Urinary bladder (tissue), 4 donors: ENCODE results near the gene HOXD11. TPM values are rescaled to one million over a fixed set of nuclear protein-coding genes. Genes with fewer than 3 reads are reported as not detected.
A peak's percentile ranks its signal among the peaks of the same experiment; 100 is the strongest.

Experiments
- DNase-seq: peaks from one replicate; pipeline ENCODE4 v3.0.0-alpha.2; 2015; ENCODE audit errors: extremely low spot score
- H3K27ac ChIP-seq: one replicate; pipeline ENCODE4 v1.5.1; 2013; ENCODE audit warnings: low read depth, mild to moderate bottlenecking, moderate library complexity
- H3K36me3 ChIP-seq: one replicate; pipeline ENCODE4 v1.6.1; 2013; ENCODE audit warnings: mild to moderate bottlenecking, moderate library complexity; ENCODE audit not compliant: insufficient read depth
- H3K4me1 ChIP-seq: one replicate; pipeline ENCODE4 v1.6.1; 2013; ENCODE audit warnings: mild to moderate bottlenecking, moderate library complexity; ENCODE audit not compliant: insufficient read depth
- H3K4me3 ChIP-seq: one replicate; pipeline ENCODE4 v1.5.1; 2013; ENCODE audit warnings: low read depth, low read length
- WGBS: extraction: QIAGEN DNeasy Blood & Tissue Kit; methylation state at CpG from one replicate; pipeline ENCODE4 v1.1.7; 2013; 5-methylcytosine and 5-hydroxymethylcytosine counted together
- polyA plus RNA-seq: library from polyadenylated mRNA; stranded (reverse); fragments of 200-250 nt; gene quantifications from one replicate; pipeline ENCODE4 v1.2.3, GENCODE V29; 2013
- total RNA-seq: library from RNA; depleted of rRNA; stranded (reverse); fragments of >200 nt; gene quantifications from one replicate; pipeline ENCODE4 v1.2.3, GENCODE V29; 2014
- donor health status: healthy with polysubstance abuse.
- donor health status: healthy.

HOXD11 gene
- total and polyA plus RNA-seq, 2 donors = 3.3 to 6.0 TPM

DNA sequence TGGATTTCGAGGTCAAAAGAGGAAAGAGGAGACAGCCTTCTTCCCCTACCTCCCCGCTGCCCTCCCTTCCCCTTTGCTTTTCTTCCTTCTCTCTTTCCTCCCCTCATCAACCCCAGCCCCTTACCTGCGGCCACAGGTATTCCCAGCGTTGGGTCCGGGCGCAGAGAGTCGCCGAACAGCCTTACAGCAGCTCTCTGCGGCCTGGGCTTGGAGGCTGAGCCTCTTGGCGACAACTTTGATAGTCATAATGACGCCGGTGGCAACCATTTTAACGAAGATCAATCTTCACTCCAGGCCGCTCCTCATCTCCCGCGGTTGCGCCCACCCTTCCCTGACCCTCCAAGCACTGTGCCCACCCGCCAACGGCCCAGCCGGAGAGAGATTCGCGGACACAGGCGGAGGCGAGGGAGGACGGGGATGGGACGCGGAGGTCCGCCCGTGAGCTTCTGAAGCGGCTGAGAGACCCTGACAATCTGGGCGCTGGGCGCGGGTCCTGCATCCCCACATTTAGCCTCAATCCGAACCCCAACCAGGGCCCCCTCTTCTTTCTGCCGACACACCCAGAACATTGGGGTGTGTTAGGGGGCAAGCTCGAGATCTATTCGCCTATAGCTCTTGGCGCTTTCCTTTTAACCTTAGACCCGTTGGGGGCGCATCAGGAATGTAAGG, 21.8 kb upstream of the HOXD11 start:
- H3K36me3 ChIP-seq = no peaks in the 10 kb centered on the region
- no peak overlapping the region for H3K27ac ChIP-seq
- H3K4me1 ChIP-seq = no peaks in the 10 kb centered on the region
- no peak overlapping the region for H3K4me3 ChIP-seq
- 6% methylated on average over 40 of the region's 40 CpGs for WGBS
- no peak for DNase-seq

- no peaks in the 10 kb centered on the region for H3K36me3 ChIP-seq
- DNase-seq = no peak
- no peaks in the 10 kb centered on the region for H3K4me1 ChIP-seq
- 5% methylated on average over 46 of the region's 46 CpGs for WGBS
- no peak overlapping the region for H3K27ac ChIP-seq
- no peak overlapping the region for H3K4me3 ChIP-seq
These were observed 21.0 kb upstream of the HOXD11 start for GRCh38 chr2:176085861-176086771.

GRCh38 chr2:176087330-176088047, 19.6 kb upstream of the HOXD11 start:
- no peak overlapping the region for H3K4me3 ChIP-seq
- no peak overlapping the region for H3K27ac ChIP-seq
- no peaks in the 10 kb centered on the region for H3K4me1 ChIP-seq
- H3K36me3 ChIP-seq = no peaks in the 10 kb centered on the region
- DNase-seq = no peak
- 64% methylated on average over 29 of the region's 29 CpGs for WGBS

DNA sequence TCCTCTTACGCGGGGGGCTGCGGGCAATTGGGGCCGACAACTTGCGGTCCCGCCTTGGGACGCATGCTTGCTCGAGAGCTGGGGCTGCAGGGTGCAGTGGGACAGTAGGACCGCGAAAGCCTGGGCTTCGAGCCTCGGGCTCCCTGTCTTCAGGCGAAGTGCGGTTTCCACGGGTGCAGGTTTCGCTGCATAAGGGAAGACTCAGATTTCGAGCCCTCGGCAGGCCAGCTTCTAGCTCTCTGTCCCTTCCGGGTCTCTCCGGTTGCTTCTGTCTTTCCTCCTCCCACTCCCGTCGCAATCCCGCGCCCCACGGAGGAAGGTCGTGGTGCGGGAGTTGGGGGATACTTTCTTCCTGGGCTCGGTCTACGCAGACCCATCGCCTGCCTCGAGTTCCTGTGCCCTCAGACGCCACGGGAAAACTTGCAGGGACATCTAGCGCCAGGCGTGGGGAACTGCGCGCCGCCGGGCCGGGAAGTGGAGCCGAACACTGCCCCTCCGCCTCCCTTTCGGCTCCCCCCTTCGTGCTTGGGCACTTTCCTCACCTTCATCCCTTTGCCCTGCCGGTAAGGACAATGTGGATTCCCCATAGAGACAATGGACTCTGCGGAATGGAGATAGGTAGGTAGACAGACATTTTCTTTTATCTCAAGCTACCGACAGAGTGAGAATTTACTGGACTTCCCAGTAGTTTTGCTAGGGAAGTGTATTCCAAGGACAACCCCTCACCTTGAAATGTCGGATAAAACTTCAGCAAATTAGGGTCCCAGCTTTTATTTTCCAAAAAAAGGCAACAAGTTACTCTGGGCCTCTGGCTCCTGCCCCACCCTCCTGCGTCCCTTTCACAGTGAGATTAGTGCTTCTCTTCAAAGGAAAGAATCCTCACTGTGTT, 18.8 kb upstream of the HOXD11 start:
- H3K4me3 ChIP-seq = no peak overlapping the region
- no peak overlapping the region for H3K27ac ChIP-seq
- no peaks in the 10 kb centered on the region for H3K4me1 ChIP-seq
- no peak for DNase-seq
- H3K36me3 ChIP-seq = no peaks in the 10 kb centered on the region
- 11% methylated on average over 49 of the region's 49 CpGs for WGBS

- Histone ChIP-seq H3K36me3 (no peaks in the 10 kb centered on the region), H3K27ac (no peak overlapping the region), H3K4me1 (no peaks in the 10 kb centered on the region), H3K4me3 (no peak overlapping the region)
- WGBS = 58% methylated on average over 6 of the region's 6 CpGs
- DNase-seq = no peak
These were observed 17.9 kb upstream of the HOXD11 start for GRCh38 chr2:176088937-176089842.

- Histone ChIP-seq H3K27ac (no peak overlapping the region), H3K36me3 (no peaks in the 10 kb centered on the region), H3K4me1 (no peaks in the 10 kb centered on the region), H3K4me3 (no peak overlapping the region)
- DNase-seq = no peak
These were observed 17.2 kb upstream of the HOXD11 start for GRCh38 chr2:176089843-176090395.

DNA sequence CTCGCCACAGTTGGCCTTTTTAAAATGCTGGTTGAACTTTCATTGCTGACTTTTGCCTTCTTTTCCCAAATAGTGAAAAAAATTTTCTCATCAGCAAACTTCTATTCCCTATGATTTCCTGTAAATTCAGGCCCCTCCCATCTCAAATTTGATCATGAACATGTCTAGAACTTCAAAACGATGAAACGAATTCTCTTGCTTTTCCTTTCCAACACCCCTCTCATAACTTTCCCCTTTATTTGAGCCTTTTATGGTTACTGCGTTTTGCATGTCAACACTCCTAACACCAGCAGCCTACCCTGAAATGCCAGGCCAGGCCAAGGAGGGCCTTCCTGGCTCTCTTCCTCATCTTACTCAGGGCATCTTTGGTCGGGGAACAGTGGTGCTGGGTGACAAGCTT, 16.2 kb upstream of the HOXD11 start:
- no peak for DNase-seq
- H3K4me1 ChIP-seq = no peaks in the 10 kb centered on the region
- no peak overlapping the region for H3K27ac ChIP-seq
- H3K4me3 ChIP-seq = no peak overlapping the region
- 68% methylated on average over 5 of the region's 5 CpGs for WGBS
- no peaks in the 10 kb centered on the region for H3K36me3 ChIP-seq

DNA sequence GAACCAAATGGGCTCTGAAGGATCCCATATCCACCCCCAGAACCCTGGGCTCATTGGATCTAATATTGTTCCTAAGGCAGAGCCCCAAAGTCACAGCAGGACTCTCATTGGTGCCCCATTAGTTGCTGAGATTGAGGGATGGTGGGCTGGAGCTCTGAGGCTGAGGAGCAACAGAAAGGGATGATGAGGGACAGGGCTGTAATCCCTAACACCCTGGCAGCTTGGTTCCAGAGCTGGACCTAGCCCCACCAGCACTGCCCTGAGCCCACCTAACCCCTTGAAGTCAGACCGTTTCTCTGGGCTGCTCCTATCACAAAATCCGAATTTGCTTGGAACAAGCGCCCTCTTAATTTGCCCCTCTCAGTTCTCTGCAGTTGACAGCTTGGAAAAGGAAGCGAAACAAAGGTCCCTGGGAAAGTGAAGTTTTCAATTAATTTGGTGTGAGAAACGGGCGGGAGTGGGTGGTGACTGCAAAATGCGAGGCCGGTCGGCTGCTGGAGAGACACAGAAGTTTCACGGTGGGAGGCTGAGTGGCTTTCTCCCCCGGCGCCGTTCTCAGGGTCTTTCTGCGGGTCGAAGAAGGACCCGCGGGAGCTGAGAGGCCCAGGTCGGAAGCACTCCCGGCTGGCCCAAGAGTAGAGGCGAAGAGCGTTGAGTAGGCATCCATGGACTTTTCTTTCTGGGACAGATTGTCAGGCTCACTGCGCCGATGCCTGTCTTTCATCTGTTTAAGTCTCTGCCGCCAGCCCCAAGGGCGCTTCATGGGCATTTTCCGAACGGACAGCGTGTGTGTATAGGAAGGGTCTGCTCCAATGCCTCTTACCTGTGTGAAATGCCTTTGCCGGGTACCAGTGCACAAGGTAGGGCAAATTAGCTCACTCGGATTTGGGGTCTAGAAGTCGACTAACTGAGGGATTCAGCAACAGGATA, 15.5 kb upstream of the HOXD11 start:
- Histone ChIP-seq H3K36me3 (no peaks in the 10 kb centered on the region), H3K4me1 (no peaks in the 10 kb centered on the region), H3K27ac (no peak overlapping the region), H3K4me3 (no peak overlapping the region)
- 62% methylated on average over 31 of the region's 31 CpGs for WGBS
- DNase-seq = no peak

- peak within 1 kb of the TSS; percentile 35 for H3K4me3 ChIP-seq
- H3K27ac ChIP-seq = no peak within 1 kb of the TSS
- DNase-seq = no peak
- 2% methylated on average over 93 of the region's 95 CpGs for WGBS
- H3K36me3 ChIP-seq = no peaks in the 10 kb centered on the region
- H3K4me1 ChIP-seq = peaks cover 2% of the 10 kb centered on the region
These were observed 14.6 kb upstream of the HOXD11 start, which contains the start of gene HOXD13 for GRCh38 chr2:176092270-176093144. TSS of gene HOXD13 (plus strand) at chr2:176092721. CDS start at chr2:176092891, 170 bp downstream.

DNA sequence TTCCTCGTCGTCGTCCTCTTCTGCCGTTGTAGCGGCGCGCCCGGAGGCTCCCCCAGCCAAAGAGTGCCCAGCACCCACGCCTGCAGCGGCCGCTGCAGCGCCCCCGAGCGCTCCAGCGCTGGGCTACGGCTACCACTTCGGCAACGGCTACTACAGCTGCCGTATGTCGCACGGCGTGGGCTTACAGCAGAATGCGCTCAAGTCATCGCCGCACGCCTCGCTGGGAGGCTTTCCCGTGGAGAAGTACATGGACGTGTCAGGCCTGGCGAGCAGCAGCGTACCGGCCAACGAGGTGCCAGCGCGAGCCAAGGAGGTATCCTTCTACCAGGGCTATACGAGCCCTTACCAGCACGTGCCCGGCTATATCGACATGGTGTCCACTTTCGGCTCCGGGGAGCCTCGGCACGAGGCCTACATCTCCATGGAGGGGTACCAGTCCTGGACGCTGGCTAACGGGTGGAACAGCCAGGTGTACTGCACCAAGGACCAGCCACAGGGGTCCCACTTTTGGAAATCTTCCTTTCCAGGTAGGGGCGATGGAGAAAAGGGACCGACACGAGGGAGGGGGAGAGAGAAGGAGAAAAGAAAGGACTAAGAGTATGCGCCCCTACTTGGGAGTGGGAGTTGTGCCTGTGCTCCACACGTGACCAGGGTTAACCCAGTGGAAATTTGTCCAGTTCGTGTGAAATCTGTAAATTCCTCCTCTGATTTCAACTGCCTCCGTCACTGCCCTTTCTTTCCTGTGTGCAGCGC, 13.8 kb upstream of the HOXD11 start:
- no peak overlapping the region for H3K27ac ChIP-seq
- H3K4me1 ChIP-seq = peaks cover 2% of the 10 kb centered on the region
- peak overlapping the region; percentile 35 for H3K4me3 ChIP-seq
- H3K36me3 ChIP-seq = no peaks in the 10 kb centered on the region
- 6% methylated on average over 53 of the region's 53 CpGs for WGBS
- DNase-seq = no peak
